Colonic mucosa (tissue), 4 donors: ENCODE results near the gene EBLN1. TPM values are rescaled to one million over a fixed set of nuclear protein-coding genes. Genes with fewer than 3 reads are reported as not detected.

ENCODE experiments used
- DNase-seq: peaks from one replicate; pipeline ENCODE4 v3.0.0-alpha.2; 2020
- H3K27ac ChIP-seq: fragments of 200-600 bp; one replicate; pipeline ENCODE4 v1.8.0; 2021
- H3K27me3 ChIP-seq: fragments of 200-600 bp; one replicate; pipeline ENCODE4 v1.8.0; 2021
- H3K36me3 ChIP-seq: fragments of 200-600 bp; one replicate; pipeline ENCODE4 v1.8.0; 2021
- H3K4me1 ChIP-seq: fragments of 200-600 bp; one replicate; pipeline ENCODE4 v1.8.0; 2021; ENCODE audit warnings: mild to moderate bottlenecking
- H3K4me3 ChIP-seq: fragments of 200-600 bp; one replicate; pipeline ENCODE4 v1.8.0; 2021
- H3K9ac ChIP-seq, 2 donors: one replicate each; pipeline ENCODE4 v1.7.0; 2013; ENCODE audit warnings: control low read depth in 2 of 2, low read depth in 2 of 2, low read length in 2 of 2
- H3K9me3 ChIP-seq: fragments of 200-600 bp; one replicate; pipeline ENCODE4 v1.8.0; 2021
- CTCF ChIP-seq: fragments of 200-600 bp; IDR thresholded peaks from one replicate; pipeline ENCODE4 v1.8.0; 2022; ENCODE audit warnings: antibody characterized with exemption, mild to moderate bottlenecking
- intact Hi-C: fragments of 100-400 bp; cut with DNase I; formaldehyde crosslinking; loops from one replicate; pipeline ENCODE4 v1.14.1; 2022
- total RNA-seq, 2 donors: library from RNA; stranded (reverse); fragmentation: NEBNext Ultra II Directional in 1 of 2; extraction: Animal tissue kit (Norgen Biotek cat#: 25700) in 1 of 2; gene quantifications; one replicate each; pipeline ENCODE4 v1.2.1, GENCODE V29; 2021
- donor health status: healthy.
- donor health status: DM: no; HTN: no; CAD: no.
- donor health status: DM: no; HTN: no; CAD: no.

EBLN1 gene
- total RNA-seq, 2 donors from 2014 or later: not detected

- DNase-seq: no peak
- no peaks in the 10 kb centered on the region for H3K4me1 ChIP-seq
- intact Hi-C loops: no loop called here
- no peaks in the 10 kb centered on the region for H3K27me3 ChIP-seq
- H3K9ac ChIP-seq: no peak overlapping the region
- no peak overlapping the region for H3K27ac ChIP-seq
- no peaks in the 10 kb centered on the region for H3K9me3 ChIP-seq
- no peak overlapping the region for H3K4me3 ChIP-seq
- H3K36me3 ChIP-seq: no peaks in the 10 kb centered on the region
- no peak for TF ChIP-seq CTCF
Measured at GRCh38 chr10:22210267-22210666, 7.5 kb downstream of the EBLN1 start.

GRCh38 chr10:22193945-22194344, 23.9 kb downstream of the EBLN1 start:
- Histone ChIP-seq H3K27me3 (no peaks in the 10 kb centered on the region), H3K9ac (no peak overlapping the region), H3K4me3 (no peak overlapping the region), H3K4me1 (no peaks in the 10 kb centered on the region), H3K27ac (no peak overlapping the region), H3K9me3 (no peaks in the 10 kb centered on the region), H3K36me3 (no peaks in the 10 kb centered on the region)
- intact Hi-C loops: no loop called here
- TF ChIP-seq CTCF: no peak
- no peak for DNase-seq

- Histone ChIP-seq H3K36me3 (no peaks in the 10 kb centered on the region), H3K27ac (no peak overlapping the region), H3K4me1 (no peaks in the 10 kb centered on the region), H3K4me3 (no peak overlapping the region), H3K9ac (no peak overlapping the region), H3K27me3 (no peaks in the 10 kb centered on the region), H3K9me3 (no peaks in the 10 kb centered on the region)
- no peak for DNase-seq
- intact Hi-C loops: no loop called here
- no peak for TF ChIP-seq CTCF
Measured at GRCh38 chr10:22185586-22185985, 32.2 kb downstream of the EBLN1 start.

GRCh38 chr10:22183771-22184461, 33.9 kb downstream of the EBLN1 start:
- no peak overlapping the region for H3K4me3 ChIP-seq

GRCh38 chr10:22180724-22181123, 37.1 kb downstream of the EBLN1 start:
- intact Hi-C loops: no loop called here
- no peak for TF ChIP-seq CTCF
- Histone ChIP-seq H3K4me3 (no peak overlapping the region), H3K9ac (no peak overlapping the region), H3K9me3 (no peaks in the 10 kb centered on the region), H3K4me1 (no peaks in the 10 kb centered on the region), H3K27ac (no peak overlapping the region), H3K36me3 (no peaks in the 10 kb centered on the region), H3K27me3 (no peaks in the 10 kb centered on the region)
- DNase-seq: no peak

More at GRCh38 chr10:22183771-22184461, 33.9 kb downstream of the EBLN1 start:
- intact Hi-C loops: no loop called here
- no peak overlapping the region for H3K27ac ChIP-seq
- no peak overlapping the region for H3K9ac ChIP-seq
- TF ChIP-seq CTCF: no peak
- DNase-seq: no peak
- H3K27me3 ChIP-seq: no peaks in the 10 kb centered on the region
- no peaks in the 10 kb centered on the region for H3K9me3 ChIP-seq
- no peaks in the 10 kb centered on the region for H3K36me3 ChIP-seq
- no peaks in the 10 kb centered on the region for H3K4me1 ChIP-seq
